ENCODE data around the gene MECR. TPM values are rescaled to one million over a fixed set of nuclear protein-coding genes. Genes with fewer than 3 reads are reported as not detected.

Gene MECR
- total RNA-seq, 2 experiments from 2014 or later = 34.7 to 37.2 TPM

- Mint-ChIP-seq H3K27ac (no peak overlapping the region), H3K36me3 (peaks cover 33% of the 10 kb centered on the region), H3K27me3 (no peaks in the 10 kb centered on the region), H3K4me1 (ENCODE audit: low read depth) (peaks cover 59% of the 10 kb centered on the region), H3K9me3 (no peaks in the 10 kb centered on the region), H3K4me3 (no peak overlapping the region)
- intact Hi-C loops (cut with micrococcal nuclease) = no loop called here
- no peak for DNase-seq
- POLR2A ChIA-PET = interaction anchor here (2.6 kb wide), 2 partner anchors 8 to 10 kb away, joined by 11 to 16 read pairs; partner anchors contain the start of gene SRSF4
- CTCF ChIA-PET = interaction anchor here (0.7 to 1.7 kb wide), 3 partner anchors 8 to 31 kb away, joined by 3 to 6 read pairs (median 4); no protein-coding TSS in a partner anchor
These were observed 59.2 kb downstream of the MECR start for GRCh38 chr1:29171521-29171920.

GRCh38 chr1:29171089-29171488 is 59.6 kb downstream of the MECR start:
- ChIA-PET CTCF (interaction anchor here (0.7 to 1.7 kb wide), 3 partner anchors 9 to 31 kb away, joined by 3 to 6 read pairs (median 4); no protein-coding TSS in a partner anchor), POLR2A (interaction anchor here (2.6 kb wide), 2 partner anchors 8 to 10 kb away, joined by 11 to 16 read pairs; partner anchors contain the start of gene SRSF4)
- Mint-ChIP-seq H3K9me3 (no peaks in the 10 kb centered on the region), H3K4me3 (no peak overlapping the region), H3K4me1 (ENCODE audit: low read depth) (peaks cover 60% of the 10 kb centered on the region), H3K27me3 (no peaks in the 10 kb centered on the region), H3K36me3 (peaks cover 36% of the 10 kb centered on the region), H3K27ac (peak overlapping the region; percentile 25)
- DNase-seq = no peak
- intact Hi-C loops (cut with micrococcal nuclease) = no loop called here

- POLR2A ChIA-PET = interaction anchor here (2.6 kb wide), 2 partner anchors 10 to 12 kb away, joined by 11 to 16 read pairs; partner anchors contain the start of gene SRSF4
- Mint-ChIP-seq H3K27me3 (no peaks in the 10 kb centered on the region), H3K36me3 (peaks cover 44% of the 10 kb centered on the region)
These were observed 60.8 kb downstream of the MECR start for GRCh38 chr1:29169976-29170375.

GRCh38 chr1:29167904-29168303 is 62.8 kb downstream of the MECR start:
- ChIA-PET CTCF (interaction anchor here (1.4 kb wide), 1 partner anchor 14 kb away, joined by 6 read pairs; the partner anchor contains the start of gene SRSF4), POLR2A (interaction anchor here (0.6 kb wide), 1 partner anchor 11 kb away, joined by 3 read pairs; no protein-coding TSS in a partner anchor)
- H3K4me1 Mint-ChIP-seq (ENCODE audit: low read depth) = peaks cover 73% of the 10 kb centered on the region

More at GRCh38 chr1:29169976-29170375, 60.8 kb downstream of the MECR start:
- intact Hi-C loops (cut with micrococcal nuclease) = no loop called here
- no peak for DNase-seq
- Mint-ChIP-seq H3K9me3 (no peaks in the 10 kb centered on the region), H3K4me1 (ENCODE audit: low read depth) (peaks cover 63% of the 10 kb centered on the region), H3K27ac (peak overlapping the region; percentile 28), H3K4me3 (no peak overlapping the region)
- CTCF ChIA-PET = interaction anchor here (1.7 to 2.0 kb wide), 2 partner anchors 12 to 32 kb away, joined by 6 read pairs; partner anchors contain the start of gene SRSF4

GRCh38 chr1:29166291-29166878 is 64.3 kb downstream of the MECR start:
- Mint-ChIP-seq H3K36me3 (peaks cover 48% of the 10 kb centered on the region), H3K9me3 (no peaks in the 10 kb centered on the region), H3K4me3 (no peak overlapping the region), H3K27me3 (no peaks in the 10 kb centered on the region), H3K27ac (peak overlapping the region; percentile 18), H3K4me1 (ENCODE audit: low read depth) (peaks cover 65% of the 10 kb centered on the region)
- POLR2A ChIA-PET = interaction anchor here (0.6 kb wide), 1 partner anchor 355 kb away, joined by 3 read pairs; no protein-coding TSS in a partner anchor
- CTCF ChIA-PET = interaction anchor here (0.8 to 0.9 kb wide), 2 partner anchors 36 to 296 kb away, joined by 3 read pairs; no protein-coding TSS in a partner anchor
- DNase-seq = no peak
- intact Hi-C loops (cut with micrococcal nuclease) = no loop called here

More at GRCh38 chr1:29167904-29168303, 62.8 kb downstream of the MECR start:
- DNase-seq = no peak
- H3K27ac Mint-ChIP-seq = no peak overlapping the region
- no peaks in the 10 kb centered on the region for H3K27me3 Mint-ChIP-seq
- H3K4me3 Mint-ChIP-seq = no peak overlapping the region
- intact Hi-C loops (cut with micrococcal nuclease) = no loop called here
- peaks cover 52% of the 10 kb centered on the region for H3K36me3 Mint-ChIP-seq
- no peaks in the 10 kb centered on the region for H3K9me3 Mint-ChIP-seq

GRCh38 chr1:29164588-29164987 is 66.1 kb downstream of the MECR start:
- DNase-seq = no peak
- H3K4me3 Mint-ChIP-seq = no peak overlapping the region
- ChIA-PET CTCF (no interaction called here), POLR2A (no interaction called here)
- H3K27ac Mint-ChIP-seq = no peak overlapping the region
- H3K9me3 Mint-ChIP-seq = no peaks in the 10 kb centered on the region
- intact Hi-C loops (cut with micrococcal nuclease) = no loop called here
- H3K27me3 Mint-ChIP-seq = no peaks in the 10 kb centered on the region
- H3K36me3 Mint-ChIP-seq = peaks cover 46% of the 10 kb centered on the region
- peaks cover 49% of the 10 kb centered on the region for H3K4me1 Mint-ChIP-seq (ENCODE audit: low read depth)

- Mint-ChIP-seq H3K4me1 (ENCODE audit: low read depth) (peaks cover 38% of the 10 kb centered on the region), H3K36me3 (peaks cover 50% of the 10 kb centered on the region), H3K27me3 (no peaks in the 10 kb centered on the region), H3K27ac (no peak overlapping the region), H3K4me3 (no peak overlapping the region), H3K9me3 (no peaks in the 10 kb centered on the region)
- intact Hi-C loops (cut with micrococcal nuclease) = no loop called here
- ChIA-PET CTCF (no interaction called here), POLR2A (no interaction called here)
- no peak for DNase-seq
These were observed 68.1 kb downstream of the MECR start for GRCh38 chr1:29162476-29163138.

GRCh38 chr1:29162025-29162424 is 68.7 kb downstream of the MECR start:
- ChIA-PET POLR2A (no interaction called here), CTCF (no interaction called here)
- intact Hi-C loops (cut with micrococcal nuclease) = no loop called here
- no peak for DNase-seq
- Mint-ChIP-seq H3K27me3 (no peaks in the 10 kb centered on the region), H3K36me3 (peaks cover 51% of the 10 kb centered on the region), H3K9me3 (no peaks in the 10 kb centered on the region), H3K4me3 (no peak overlapping the region), H3K27ac (no peak overlapping the region), H3K4me1 (ENCODE audit: low read depth) (peaks cover 35% of the 10 kb centered on the region)

- intact Hi-C loops (cut with micrococcal nuclease) = no loop called here
- CTCF ChIA-PET = interaction anchor here (0.6 kb wide), 1 partner anchor 1598 kb away, joined by 4 read pairs; the partner anchor contains the start of gene LAPTM5
- no peaks in the 10 kb centered on the region for H3K9me3 Mint-ChIP-seq
- H3K36me3 Mint-ChIP-seq = peaks cover 47% of the 10 kb centered on the region
- H3K27ac Mint-ChIP-seq = no peak overlapping the region
- H3K27me3 Mint-ChIP-seq = no peaks in the 10 kb centered on the region
- POLR2A ChIA-PET = no interaction called here
- H3K4me3 Mint-ChIP-seq = no peak overlapping the region
- peaks cover 18% of the 10 kb centered on the region for H3K4me1 Mint-ChIP-seq (ENCODE audit: low read depth)
- no peak for DNase-seq
These were observed 71.0 kb downstream of the MECR start for GRCh38 chr1:29159773-29160172.

- Mint-ChIP-seq H3K27me3 (no peaks in the 10 kb centered on the region), H3K4me3 (no peak overlapping the region), H3K36me3 (peaks cover 49% of the 10 kb centered on the region), H3K9me3 (no peaks in the 10 kb centered on the region), H3K4me1 (ENCODE audit: low read depth) (peaks cover 2% of the 10 kb centered on the region), H3K27ac (no peak overlapping the region)
- CTCF ChIA-PET = no interaction called here
- DNase-seq = no peak
- intact Hi-C loops (cut with micrococcal nuclease) = no loop called here
- POLR2A ChIA-PET = interaction anchor here (0.9 to 1.2 kb wide), 3 partner anchors 10 to 33 kb away, joined by 3 to 4 read pairs (median 3); no protein-coding TSS in a partner anchor
These were observed 73.5 kb downstream of the MECR start for GRCh38 chr1:29157269-29157601.

GRCh38 chr1:29156543-29157268 is 74.0 kb downstream of the MECR start:
- no peaks in the 10 kb centered on the region for H3K9me3 Mint-ChIP-seq
- POLR2A ChIA-PET = interaction anchor here (0.9 to 1.2 kb wide), 3 partner anchors 11 to 32 kb away, joined by 3 to 4 read pairs (median 3); no protein-coding TSS in a partner anchor
- H3K27ac Mint-ChIP-seq = no peak overlapping the region
- intact Hi-C loops (cut with micrococcal nuclease) = no loop called here
- DNase-seq = no peak
- H3K27me3 Mint-ChIP-seq = no peaks in the 10 kb centered on the region
- peaks cover 2% of the 10 kb centered on the region for H3K4me1 Mint-ChIP-seq (ENCODE audit: low read depth)
- peaks cover 54% of the 10 kb centered on the region for H3K36me3 Mint-ChIP-seq
- H3K4me3 Mint-ChIP-seq = no peak overlapping the region
- CTCF ChIA-PET = interaction anchor here (0.6 kb wide), 2 partner anchors 275 to 1401 kb away, joined by 3 to 4 read pairs; no protein-coding TSS in a partner anchor

All from activated CD4-positive, alpha-beta memory T cell treated with anti-CD3 and anti-CD28 coated beads for 36 hours (primary cell).